ENCODE results near the gene ANKMY1.

- TF ChIP-seq CTCF (IDR thresholded peaks at IDR 0.05; ENCODE audit: low read depth, low read length), result no peak
- TF ChIP-seq POLR2A (IDR thresholded peaks at IDR 0.05; ENCODE audit: extremely low read depth, insufficient read length), result no peak
Measured at GRCh38 chr2:240557101-240557751, 562 bp downstream of the ANKMY1 start.

Measured in NB4 (cell line).